ENCODE data around the gene TSPAN5. TPM values are rescaled to one million over a fixed set of nuclear protein-coding genes. Genes with fewer than 3 reads are reported as not detected.
A peak's percentile ranks its signal among the peaks of the same experiment; 100 is the strongest.

The TSPAN5 gene
- total and polyA plus RNA-seq, 8 donors = 1.6 to 90.2 (median 8.5) TPM

DNA sequence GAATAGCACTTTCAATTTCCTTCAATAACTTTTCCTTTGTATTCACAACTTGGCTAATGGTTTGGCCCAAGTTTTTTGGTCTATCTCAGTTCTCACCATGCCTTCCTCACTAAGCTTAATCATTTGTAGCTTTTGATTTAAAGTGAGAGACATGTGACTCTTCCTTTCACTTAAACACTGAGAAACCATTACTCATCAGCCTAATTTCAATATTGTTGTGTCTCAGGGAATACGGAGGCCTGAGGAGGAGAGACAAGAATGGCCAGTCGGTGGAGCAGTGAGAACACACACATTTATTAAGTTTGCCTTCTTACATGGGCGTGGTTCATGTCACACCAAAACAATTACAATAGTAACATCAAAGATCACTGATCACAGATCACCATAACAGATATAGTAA is 56.7 kb downstream of the TSPAN5 start:
- peaks cover 0 to 6% (median 0%) of the 10 kb centered on the region in 4 donors for H3K9me3 ChIP-seq
- DNase-seq = no peak
- WGBS, 5 donors = 38 to 59% (median 50%) methylated on average over 3 of the region's 3 CpGs
- intact Hi-C loops (cut with DNase I; ENCODE audit: low total_unique reads) = no loop called here
- H3K4me3 ChIP-seq = no peak overlapping the region
- no peaks in the 10 kb centered on the region for H3K36me3 ChIP-seq
- H3K27ac ChIP-seq = peak overlapping the region in 1 of 5 donors; percentile 14
- TF ChIP-seq POLR2AphosphoS5 (IDR thresholded peaks at IDR 0.05) = no peak
- H3K4me1 ChIP-seq = peaks cover 0 to 19% (median 6%) of the 10 kb centered on the region in 4 donors
- no peaks in the 10 kb centered on the region for H3K27me3 ChIP-seq

DNA sequence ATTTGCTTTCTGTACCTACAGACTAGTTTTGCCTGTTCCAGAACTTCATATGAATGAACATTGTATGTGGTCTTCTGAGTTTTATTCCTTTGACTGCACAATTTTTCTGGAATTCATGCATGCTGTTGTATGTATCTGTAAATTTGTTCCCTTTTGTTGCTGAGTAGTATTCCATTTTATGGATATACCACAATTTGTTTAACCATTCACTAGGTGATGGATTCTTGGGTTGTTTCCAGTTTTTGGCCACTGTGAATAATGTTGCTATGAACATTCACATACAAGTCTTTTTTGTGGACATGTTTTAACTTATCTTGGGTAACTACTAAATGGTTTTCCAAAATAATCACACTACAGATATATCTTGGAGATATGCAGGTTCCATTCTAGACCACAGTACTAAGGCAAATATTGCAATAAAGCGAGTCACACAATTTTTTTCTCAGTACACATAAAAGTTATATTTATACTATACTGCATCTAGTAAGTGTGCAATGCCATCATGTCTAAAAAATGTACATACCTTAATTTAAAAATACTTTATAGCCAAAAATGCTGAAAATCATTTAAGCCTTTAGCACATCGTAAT is 58.7 kb downstream of the TSPAN5 start:
- H3K9me3 ChIP-seq = peaks cover 0 to 6% (median 0%) of the 10 kb centered on the region in 4 donors
- no peak overlapping the region for H3K27ac ChIP-seq
- H3K4me3 ChIP-seq = no peak overlapping the region
- WGBS, 5 donors = 37 to 94% (median 70%) methylated on average over 2 of the region's 2 CpGs
- H3K36me3 ChIP-seq = no peaks in the 10 kb centered on the region
- intact Hi-C loops (cut with DNase I; ENCODE audit: low total_unique reads) = no loop called here
- TF ChIP-seq POLR2A (IDR thresholded peaks at IDR 0.05) (no peak), POLR2AphosphoS5 (IDR thresholded peaks at IDR 0.05) (no peak), EP300 (IDR thresholded peaks at IDR 0.05) (no peak)
- TF ChIP-seq, protein P1, sequence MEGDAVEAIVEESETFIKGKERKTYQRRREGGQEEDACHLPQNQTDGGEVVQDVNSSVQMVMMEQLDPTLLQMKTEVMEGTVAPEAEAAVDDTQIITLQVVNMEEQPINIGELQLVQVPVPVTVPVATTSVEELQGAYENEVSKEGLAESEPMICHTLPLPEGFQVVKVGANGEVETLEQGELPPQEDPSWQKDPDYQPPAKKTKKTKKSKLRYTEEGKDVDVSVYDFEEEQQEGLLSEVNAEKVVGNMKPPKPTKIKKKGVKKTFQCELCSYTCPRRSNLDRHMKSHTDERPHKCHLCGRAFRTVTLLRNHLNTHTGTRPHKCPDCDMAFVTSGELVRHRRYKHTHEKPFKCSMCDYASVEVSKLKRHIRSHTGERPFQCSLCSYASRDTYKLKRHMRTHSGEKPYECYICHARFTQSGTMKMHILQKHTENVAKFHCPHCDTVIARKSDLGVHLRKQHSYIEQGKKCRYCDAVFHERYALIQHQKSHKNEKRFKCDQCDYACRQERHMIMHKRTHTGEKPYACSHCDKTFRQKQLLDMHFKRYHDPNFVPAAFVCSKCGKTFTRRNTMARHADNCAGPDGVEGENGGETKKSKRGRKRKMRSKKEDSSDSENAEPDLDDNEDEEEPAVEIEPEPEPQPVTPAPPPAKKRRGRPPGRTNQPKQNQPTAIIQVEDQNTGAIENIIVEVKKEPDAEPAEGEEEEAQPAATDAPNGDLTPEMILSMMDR (IDR thresholded peaks at IDR 0.05) = no peak
- no peak for DNase-seq
- peaks cover 0 to 13% (median 6%) of the 10 kb centered on the region in 4 donors for H3K4me1 ChIP-seq
- no peaks in the 10 kb centered on the region for H3K27me3 ChIP-seq

- H3K4me1 ChIP-seq = peaks cover 0 to 39% (median 11%) of the 10 kb centered on the region in 4 donors
- H3K4me3 ChIP-seq = no peak overlapping the region
- H3K27ac ChIP-seq = no peak overlapping the region
- H3K36me3 ChIP-seq = no peaks in the 10 kb centered on the region
- WGBS, 5 donors = 69 to 93% (median 82%) methylated on average over 6 of the region's 6 CpGs
- TF ChIP-seq POLR2A (IDR thresholded peaks at IDR 0.05) = no peak
- TF ChIP-seq POLR2AphosphoS5 (IDR thresholded peaks at IDR 0.05) = no peak
- TF ChIP-seq EP300 (IDR thresholded peaks at IDR 0.05) = no peak
- TF ChIP-seq, protein P1 (IDR thresholded peaks at IDR 0.05) = no peak
- no peaks in the 10 kb centered on the region for H3K27me3 ChIP-seq
- DNase-seq = no peak
- H3K9me3 ChIP-seq = no peaks in the 10 kb centered on the region
- intact Hi-C loops (cut with DNase I; ENCODE audit: low total_unique reads) = no loop called here
Observed at GRCh38 chr4:98586962-98587354, 71.5 kb downstream of the TSPAN5 start.

DNA sequence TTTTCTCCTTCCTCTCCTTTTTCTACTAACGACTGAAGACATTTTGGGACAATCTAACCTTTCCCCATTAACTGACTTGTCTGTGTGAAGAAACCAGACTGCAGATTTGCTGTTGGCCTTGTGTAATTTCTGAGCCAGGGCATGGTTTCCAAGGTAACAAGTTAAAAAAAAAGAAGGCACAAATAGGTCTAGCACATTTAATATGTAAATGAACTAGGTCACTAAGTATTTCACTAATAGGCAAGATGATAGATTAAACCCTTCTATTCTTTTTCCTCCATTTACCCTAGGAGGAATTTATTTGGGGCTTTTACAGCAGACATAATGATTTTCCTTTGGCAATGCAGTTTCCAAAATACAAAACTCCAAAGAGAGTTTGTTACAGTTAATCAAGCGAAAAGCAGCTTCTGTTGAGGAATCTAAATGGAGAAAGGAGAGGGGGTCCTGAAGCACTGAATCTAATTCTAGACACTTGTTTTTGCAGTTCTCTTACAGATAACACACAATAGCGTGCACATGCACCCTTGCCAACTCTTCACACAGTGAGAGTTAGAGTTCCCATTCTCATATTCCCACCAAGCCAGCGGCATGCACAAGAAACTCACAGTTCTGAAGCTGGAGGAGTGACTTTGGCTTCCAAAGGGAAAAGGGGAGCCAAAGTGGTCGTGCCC is 72.0 kb downstream of the TSPAN5 start:
- Histone ChIP-seq H3K4me1 (peaks cover 0 to 43% (median 11%) of the 10 kb centered on the region in 4 donors), H3K36me3 (no peaks in the 10 kb centered on the region), H3K27ac (no peak overlapping the region), H3K4me3 (no peak overlapping the region), H3K27me3 (no peaks in the 10 kb centered on the region), H3K9me3 (no peaks in the 10 kb centered on the region)
- intact Hi-C loops (cut with DNase I; ENCODE audit: low total_unique reads) = no loop called here
- DNase-seq = no peak
- 38 to 78% (median 63%) methylated on average over 5 of the region's 5 CpGs for WGBS, 5 donors
- no peak for TF ChIP-seq POLR2A (IDR thresholded peaks at IDR 0.05)
- TF ChIP-seq EP300 (IDR thresholded peaks at IDR 0.05) = no peak
- TF ChIP-seq, protein P1 (IDR thresholded peaks at IDR 0.05) = no peak
- TF ChIP-seq POLR2AphosphoS5 (IDR thresholded peaks at IDR 0.05) = no peak

- DNase-seq = no peak
- no peak overlapping the region for H3K27ac ChIP-seq
- WGBS, 5 donors = 78 to 86% (median 82%) methylated on average over 2 of the region's 2 CpGs
- H3K27me3 ChIP-seq = no peaks in the 10 kb centered on the region
- no peak overlapping the region for H3K4me3 ChIP-seq
- intact Hi-C loops (cut with DNase I; ENCODE audit: low total_unique reads) = no loop called here
- no peak for TF ChIP-seq POLR2A (IDR thresholded peaks at IDR 0.05)
- TF ChIP-seq, protein P1 (IDR thresholded peaks at IDR 0.05) = no peak
- no peak for TF ChIP-seq POLR2AphosphoS5 (IDR thresholded peaks at IDR 0.05)
- TF ChIP-seq EP300 (IDR thresholded peaks at IDR 0.05) = no peak
- H3K4me1 ChIP-seq = peaks cover 0 to 44% (median 11%) of the 10 kb centered on the region in 4 donors
- no peaks in the 10 kb centered on the region for H3K9me3 ChIP-seq
- no peaks in the 10 kb centered on the region for H3K36me3 ChIP-seq
Observed at GRCh38 chr4:98585596-98585995, 72.8 kb downstream of the TSPAN5 start.

Data from stomach (tissue), 9 donors.